HepG2 (cell line): ENCODE measurements around the gene SLC4A5. TPM values are rescaled to one million over a fixed set of nuclear protein-coding genes. Genes with fewer than 3 reads are reported as not detected.

ENCODE experiments used
- ATAC-seq: fragments of 200-7000 bp; cut with Tn5 transposase; 3 replicates; pipeline ENCODE4 v1.9.1; 2020; ENCODE audit warnings: mild to moderate bottlenecking, moderate library complexity
- BruUV-seq: library from RNA; stranded (reverse); fragments of 400-500 nt; replicated peaks from 2 replicates; lab custom pipeline; 2021; lab: Mats Ljungman, UMichigan
- CTCF ChIA-PET: fragments of 300-600 bp; formaldehyde crosslinking; extraction: SDS; loops from one replicate; lab custom pipeline; 2021; ENCODE audit warnings: low total read pairs, inconsistent platforms, low intra/inter-chr PET ratio; lab: Yijun Ruan, JAX
- POLR2A ChIA-PET: fragments of 350-600 bp; sonication (Branson Sonifier 250); formaldehyde crosslinking; loops from one replicate; lab custom pipeline; 2020; ENCODE audit warnings: antibody characterized with exemption, inconsistent platforms; lab: Yijun Ruan, JAX
- DNase-seq: peaks from one replicate; pipeline ENCODE4 v3.0.0-alpha.2; 2015; ENCODE audit warnings: low spot score
- FAIRE-seq: peaks from 3 replicates; lab custom pipeline; 2011; peaks lifted over from hg19 to GRCh38; lab: Jason Lieb, UNC
- H2AFZ ChIP-seq: one replicate; pipeline ENCODE4 v1.6.1; 2011; ENCODE audit warnings: low read length, inconsistent platforms
- H3K27ac ChIP-seq: fragments of 300-600 bp; 3 replicates; pipeline ENCODE4 v1.8.0; 2011; ENCODE audit warnings: mixed run types, mild to moderate bottlenecking, mixed read lengths, low read length, inconsistent platforms; ENCODE audit not compliant: insufficient read depth; ENCODE audit errors: extremely low read length
- H3K27me3 ChIP-seq, 2 experiments: fragments of 200-600 bp in 1 of 2; 2 replicates in 1 of 2; 3 replicates in 1 of 2; pipeline versions ENCODE4 v1.6.0 to v1.8.0; 2011; ENCODE audit warnings: low read length in 2 of 2, mild to moderate bottlenecking in 2 of 2, moderate library complexity in 2 of 2, inconsistent platforms in 1 of 2; ENCODE audit not compliant: insufficient read depth in 2 of 2, control insufficient read depth in 1 of 2
- H3K36me3 ChIP-seq, 2 experiments: fragments of 200-600 bp in 1 of 2; replicated peaks in 1 of 2; 2 replicates in 1 of 2; 3 replicates in 1 of 2; pipeline versions ENCODE4 v1.5.1 to v1.8.0; 2011; ENCODE audit warnings: low read length in 2 of 2, inconsistent platforms in 1 of 2; ENCODE audit not compliant: insufficient read depth in 2 of 2, control insufficient read depth in 1 of 2
- H3K4me1 ChIP-seq: 2 replicates; pipeline ENCODE4 v1.5.1; 2012; ENCODE audit warnings: low read length, inconsistent platforms; ENCODE audit not compliant: insufficient read depth
- H3K4me2 ChIP-seq: 2 replicates; pipeline ENCODE4 v1.6.0; 2011; ENCODE audit warnings: low read depth, low read length, inconsistent platforms
- H3K4me3 ChIP-seq, 3 experiments: fragments of 200-600 bp in 1 of 3; sonication (generic), shearing (Covaris generic) in 1 of 3; replicated peaks in 1 of 3; 2 replicates each; pipeline ENCODE4 v1.5.1; 2011 to 2016; ENCODE audit warnings: low read length in 3 of 3, inconsistent platforms in 2 of 3, low read depth in 2 of 3, mild to moderate bottlenecking in 2 of 3, control low read depth in 1 of 3, mixed read lengths in 1 of 3; ENCODE audit not compliant: insufficient read depth in 1 of 3
- H3K79me2 ChIP-seq: one replicate; pipeline ENCODE4 v1.6.1; 2011; ENCODE audit warnings: low read length, inconsistent platforms; ENCODE audit not compliant: insufficient read depth
- H3K9ac ChIP-seq: 2 replicates; pipeline ENCODE4 v1.6.0; 2011; ENCODE audit warnings: mild to moderate bottlenecking, low read depth, low read length, inconsistent platforms; ENCODE audit not compliant: insufficient read depth
- H3K9me3 ChIP-seq: 2 replicates; pipeline ENCODE4 v1.5.1; 2012; ENCODE audit warnings: mild to moderate bottlenecking, low read length
- H4K20me1 ChIP-seq: 2 replicates; pipeline ENCODE4 v1.6.0; 2011; ENCODE audit warnings: inconsistent platforms, mild to moderate bottlenecking, low read length, moderate library complexity; ENCODE audit not compliant: insufficient read depth
- CREB3 ChIP-seq: sonication (generic); formaldehyde crosslinking; IDR thresholded peaks from 2 replicates; pipeline ENCODE4 v1.5.0; 2020; ENCODE audit warnings: missing genetic modification reagents
- KDM5B ChIP-seq: sonication (generic); formaldehyde crosslinking; IDR thresholded peaks from 2 replicates; pipeline ENCODE4 v1.4.0; 2020; ENCODE audit warnings: missing genetic modification reagents, mild to moderate bottlenecking, borderline replicate concordance
- MTF1 ChIP-seq: sonication (generic); formaldehyde crosslinking; IDR thresholded peaks from 2 replicates; pipeline ENCODE4 v1.5.0; 2020; ENCODE audit warnings: missing genetic modification reagents
- ZFP37 ChIP-seq: sonication (generic); formaldehyde crosslinking; IDR thresholded peaks from 2 replicates; pipeline ENCODE4 v1.4.0; 2020; ENCODE audit warnings: missing genetic modification reagents, borderline replicate concordance
- ZNF124 ChIP-seq: sonication (generic); formaldehyde crosslinking; IDR thresholded peaks from 2 replicates; pipeline ENCODE4 v1.4.0; 2020; ENCODE audit warnings: missing genetic modification reagents
- ZNF34 ChIP-seq: sonication (generic); formaldehyde crosslinking; IDR thresholded peaks from 2 replicates; pipeline ENCODE4 v1.4.0; 2020; ENCODE audit warnings: mild to moderate bottlenecking, missing genetic modification reagents, borderline replicate concordance
- ZNF543 ChIP-seq: sonication (generic); formaldehyde crosslinking; IDR thresholded peaks from 2 replicates; pipeline ENCODE4 v1.4.0; 2020; ENCODE audit warnings: mild to moderate bottlenecking, missing genetic modification reagents
- ZNF558 ChIP-seq: sonication (generic); formaldehyde crosslinking; IDR thresholded peaks from 2 replicates; pipeline ENCODE4 v1.9.0; 2022; ENCODE audit warnings: mild to moderate bottlenecking, missing genetic modification reagents, borderline replicate concordance
- ZNF839 ChIP-seq: sonication (generic); formaldehyde crosslinking; IDR thresholded peaks from 2 replicates; pipeline ENCODE4 v1.4.0; 2020; ENCODE audit warnings: missing genetic modification reagents, mild to moderate bottlenecking, borderline replicate concordance
- WGBS: methylation state at CpG from one replicate; pipeline ENCODE4 v1.1.6; 2017; ENCODE audit warnings: low lambda C conversion rate; 5-methylcytosine and 5-hydroxymethylcytosine counted together
- in situ Hi-C: cut with HindIII; loops from 2 replicates; pipeline ENCODE4 v1.10.0; 2017; ENCODE audit warnings: low pct_unique_long_range_greater_than_20kb; ENCODE audit not compliant: extremely low pct_ligation_motif_present
- intact Hi-C: fragments of 100-400 bp; cut with micrococcal nuclease; formaldehyde crosslinking; loops from one replicate; pipeline ENCODE4 v1.10.0; 2022; ENCODE audit not compliant: unreplicated experiment
- polyA plus RNA-seq, 8 experiments: library from polyadenylated mRNA; depleted of rRNA in 3 of 8; stranded (reverse) in 7 of 8; unstranded in 1 of 8; fragments of >200 nt; fragmentation: Illumina TruSeq in 4 of 8; extraction: Trizol in 4 of 8; gene quantifications; 2 replicates each; pipeline versions ENCODE4 v1.2.1 to v1.2.3, GENCODE V29; 2011 to 2016; ENCODE audit warnings: low read depth in 4 of 8, missing spikeins in 1 of 8, mixed read lengths in 1 of 8; ENCODE audit not compliant: insufficient read depth in 1 of 8
- total RNA-seq, 5 experiments: library from RNA; depleted of rRNA; stranded (reverse); fragments of >200 nt; fragmentation: Illumina TruSeq; extraction: Trizol; gene quantifications; 2 replicates each; pipeline ENCODE4 v1.2.3, GENCODE V29; 2016; ENCODE audit warnings: low read depth in 1 of 5
- TF ChIP-seq, protein P1 (sequence below): IDR thresholded peaks from 2 replicates; pipeline ENCODE4 v1.6.1; 2016
- TF ChIP-seq, protein P2 (sequence below): sonication (generic); formaldehyde crosslinking; IDR thresholded peaks from 2 replicates; pipeline ENCODE4 v1.5.1; 2020; ENCODE audit warnings: missing genetic modification reagents, mild to moderate bottlenecking, borderline replicate concordance
- TF ChIP-seq, protein P3 (sequence below): sonication (generic); formaldehyde crosslinking; IDR thresholded peaks from 2 replicates; pipeline ENCODE4 v1.4.0; 2020; ENCODE audit warnings: missing genetic modification reagents; ENCODE audit errors: not compliant biosample characterization

SLC4A5 gene
- total and polyA plus RNA-seq, 2 of the 13 experiments (the other 11 are each of a cell fraction or from before 2014, with no cell fraction given): 0.50 TPM; not detected in 1

DNA sequence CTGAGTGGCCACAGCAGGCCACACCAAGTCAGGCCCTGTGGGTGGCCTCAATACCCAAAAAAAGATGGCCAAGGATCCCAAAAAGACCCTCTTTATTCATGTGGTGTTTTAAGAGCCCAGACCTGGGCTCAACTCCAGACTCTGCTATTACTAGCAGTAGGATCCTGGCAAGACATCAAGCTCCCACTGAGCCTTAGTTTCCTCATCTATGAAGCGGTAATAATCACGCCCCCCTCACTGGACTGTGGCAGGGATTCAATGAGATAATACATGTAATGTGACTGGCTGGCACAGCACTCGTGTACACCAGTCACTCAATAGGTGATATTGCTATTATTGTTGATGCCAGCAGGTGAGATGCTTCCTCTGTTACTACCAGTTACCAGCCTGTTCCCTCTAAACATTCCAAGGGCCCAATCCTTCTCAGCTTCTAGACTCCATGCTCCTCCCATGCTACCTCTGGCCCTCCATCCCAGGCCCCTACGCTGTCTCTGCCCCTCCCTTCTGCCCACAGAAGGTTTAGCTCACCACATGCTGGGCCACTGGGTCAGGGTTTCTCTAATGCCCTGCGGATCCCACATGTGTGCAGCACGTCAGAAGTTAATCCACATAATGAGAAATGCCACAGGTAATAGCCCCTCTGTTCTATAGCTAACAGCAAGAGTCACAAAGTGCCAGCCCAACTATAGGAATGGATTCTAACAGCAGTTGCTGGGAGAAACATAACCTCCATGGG lies 51.2 kb downstream of the SLC4A5 start:
- ChIA-PET POLR2A (no interaction called here), CTCF (no interaction called here)
- DNase-seq: no peak
- Histone ChIP-seq H3K9ac (no peak overlapping the region), H3K4me3 (no peak overlapping the region), H3K27me3 (peaks cover 0 to 27% of the 10 kb centered on the region in 2 experiments; a peak in 3 of 5 replicates), H3K4me2 (peak overlapping the region; percentile 55), H3K4me1 (peaks cover 20% of the 10 kb centered on the region), H3K36me3 (no peaks in the 10 kb centered on the region), H3K79me2 (no peaks in the 10 kb centered on the region), H4K20me1 (no peaks in the 10 kb centered on the region), H3K9me3 (no peaks in the 10 kb centered on the region), H3K27ac (no peak overlapping the region), H2AFZ (no peak overlapping the region)
- 47% methylated on average over 6 of the region's 6 CpGs for WGBS
- in situ Hi-C loops: no loop called here
- FAIRE-seq: no peak
- peak; percentile 12; the same call in 2 of the 3 replicates for ATAC-seq
- intact Hi-C loops: no loop called here
- TF ChIP-seq KDM5B (CRISPR knock-in tag) (peak; percentile 4; the same call in 1 of the 2 replicates), ZNF839 (CRISPR knock-in tag) (no peak), ZNF558 (no peak)
- BruUV-seq: no TSS peak

- Histone ChIP-seq H3K79me2 (no peaks in the 10 kb centered on the region), H2AFZ (no peak overlapping the region), H3K9me3 (no peaks in the 10 kb centered on the region), H3K4me3 (no peak overlapping the region), H3K36me3 (no peaks in the 10 kb centered on the region), H4K20me1 (no peaks in the 10 kb centered on the region), H3K27ac (no peak overlapping the region), H3K27me3 (peaks cover 0 to 23% of the 10 kb centered on the region in 2 experiments; a peak in 3 of 5 replicates), H3K9ac (no peak overlapping the region), H3K4me2 (no peak overlapping the region), H3K4me1 (peaks cover 20% of the 10 kb centered on the region)
- ATAC-seq (no peak), DNase-seq (no peak), FAIRE-seq (no peak)
- in situ Hi-C loops: no loop called here
- BruUV-seq: no TSS peak
- intact Hi-C loops: no loop called here
- WGBS: 31% methylated on average over 2 of the region's 2 CpGs
- ChIA-PET POLR2A (no interaction called here), CTCF (no interaction called here)
- no peak for TF ChIP-seq ZNF124
- no peak for TF ChIP-seq CREB3 (CRISPR knock-in tag)
- TF ChIP-seq, protein P1, sequence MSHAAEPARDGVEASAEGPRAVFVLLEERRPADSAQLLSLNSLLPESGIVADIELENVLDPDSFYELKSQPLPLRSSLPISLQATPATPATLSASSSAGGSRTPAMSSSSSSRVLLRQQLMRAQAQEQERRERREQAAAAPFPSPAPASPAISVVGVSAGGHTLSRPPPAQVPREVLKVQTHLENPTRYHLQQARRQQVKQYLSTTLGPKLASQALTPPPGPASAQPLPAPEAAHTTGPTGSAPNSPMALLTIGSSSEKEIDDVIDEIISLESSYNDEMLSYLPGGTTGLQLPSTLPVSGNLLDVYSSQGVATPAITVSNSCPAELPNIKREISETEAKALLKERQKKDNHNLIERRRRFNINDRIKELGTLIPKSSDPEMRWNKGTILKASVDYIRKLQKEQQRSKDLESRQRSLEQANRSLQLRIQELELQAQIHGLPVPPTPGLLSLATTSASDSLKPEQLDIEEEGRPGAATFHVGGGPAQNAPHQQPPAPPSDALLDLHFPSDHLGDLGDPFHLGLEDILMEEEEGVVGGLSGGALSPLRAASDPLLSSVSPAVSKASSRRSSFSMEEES (CRISPR knock-in tag): no peak
- no peak for TF ChIP-seq ZNF543 (CRISPR knock-in tag)
- TF ChIP-seq, protein P2, sequence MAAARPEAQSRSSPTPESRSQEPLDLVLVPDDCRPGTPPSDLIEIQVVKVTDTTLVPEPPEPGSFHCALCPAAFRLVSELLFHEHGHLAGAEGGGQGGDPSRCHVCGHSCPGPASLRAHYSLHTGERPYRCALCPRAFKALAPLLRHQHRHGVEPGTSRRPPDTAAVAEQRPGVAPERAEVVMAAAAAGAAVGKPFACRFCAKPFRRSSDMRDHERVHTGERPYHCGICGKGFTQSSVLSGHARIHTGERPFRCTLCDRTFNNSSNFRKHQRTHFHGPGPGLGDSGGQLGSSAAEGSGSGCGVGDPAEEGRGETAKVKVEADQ (CRISPR knock-in tag): no peak
- TF ChIP-seq, protein P3, sequence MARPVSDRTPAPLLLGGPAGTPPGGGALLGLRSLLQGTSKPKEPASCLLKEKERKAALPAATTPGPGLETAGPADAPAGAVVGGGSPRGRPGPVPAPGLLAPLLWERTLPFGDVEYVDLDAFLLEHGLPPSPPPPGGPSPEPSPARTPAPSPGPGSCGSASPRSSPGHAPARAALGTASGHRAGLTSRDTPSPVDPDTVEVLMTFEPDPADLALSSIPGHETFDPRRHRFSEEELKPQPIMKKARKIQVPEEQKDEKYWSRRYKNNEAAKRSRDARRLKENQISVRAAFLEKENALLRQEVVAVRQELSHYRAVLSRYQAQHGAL (CRISPR knock-in tag): no peak
- TF ChIP-seq ZNF34: no peak
- no peak for TF ChIP-seq MTF1 (CRISPR knock-in tag)
- TF ChIP-seq ZFP37 (CRISPR knock-in tag): no peak
These were observed 52.0 kb downstream of the SLC4A5 start for GRCh38 chr2:74291218-74291544.
